Adrenal gland (tissue), 5 donors: Measurements from ENCODE around the gene ZNF540.

Experiments used
- POLR2A ChIP-seq, 2 donors: fragments of 450-650 bp; IDR thresholded peaks; one replicate each; pipeline ENCODE4 v1.6.1; 2017; ENCODE audit warnings: antibody characterized with exemption in 2 of 2, mild to moderate bottlenecking in 2 of 2, moderate library complexity in 1 of 2
- TF ChIP-seq, protein P1 (sequence below), 6 experiments: fragments of 450-650 bp in 4 of 6; fragments of 200-600 bp in 2 of 6; sonication (generic) in 1 of 6; IDR thresholded peaks; 1 replicate in 5 of 6; 2 replicates in 1 of 6; pipeline versions ENCODE4 v1.5.1 to v1.8.0; 2016 to 2021; ENCODE audit warnings: antibody characterized with exemption in 6 of 6, mild to moderate bottlenecking in 2 of 6, moderate library complexity in 1 of 6
- donor health status: DM: no; HTN: no; CAD: no.

DNA sequence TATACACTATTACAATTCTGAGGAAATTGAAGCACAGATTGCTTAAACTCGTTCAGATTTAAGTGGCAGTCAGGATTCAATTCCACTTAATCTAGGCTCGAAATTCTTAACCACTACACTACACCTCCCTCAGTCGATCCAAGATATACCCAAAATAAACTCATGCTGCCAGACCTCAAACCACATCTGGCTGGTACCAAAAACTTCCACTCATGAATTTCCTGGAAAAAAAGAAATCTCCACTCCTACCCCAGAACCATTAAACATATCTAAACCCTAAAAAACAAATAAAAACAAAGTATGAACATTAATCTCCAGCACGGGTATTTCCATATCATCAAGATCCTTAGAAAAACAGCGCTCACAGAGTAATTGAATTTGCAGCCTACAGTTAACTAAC, 59.4 kb downstream of the ZNF540 start:
- no peak for TF ChIP-seq POLR2A (IDR thresholded peaks at IDR 0.05)
- TF ChIP-seq, protein P1, sequence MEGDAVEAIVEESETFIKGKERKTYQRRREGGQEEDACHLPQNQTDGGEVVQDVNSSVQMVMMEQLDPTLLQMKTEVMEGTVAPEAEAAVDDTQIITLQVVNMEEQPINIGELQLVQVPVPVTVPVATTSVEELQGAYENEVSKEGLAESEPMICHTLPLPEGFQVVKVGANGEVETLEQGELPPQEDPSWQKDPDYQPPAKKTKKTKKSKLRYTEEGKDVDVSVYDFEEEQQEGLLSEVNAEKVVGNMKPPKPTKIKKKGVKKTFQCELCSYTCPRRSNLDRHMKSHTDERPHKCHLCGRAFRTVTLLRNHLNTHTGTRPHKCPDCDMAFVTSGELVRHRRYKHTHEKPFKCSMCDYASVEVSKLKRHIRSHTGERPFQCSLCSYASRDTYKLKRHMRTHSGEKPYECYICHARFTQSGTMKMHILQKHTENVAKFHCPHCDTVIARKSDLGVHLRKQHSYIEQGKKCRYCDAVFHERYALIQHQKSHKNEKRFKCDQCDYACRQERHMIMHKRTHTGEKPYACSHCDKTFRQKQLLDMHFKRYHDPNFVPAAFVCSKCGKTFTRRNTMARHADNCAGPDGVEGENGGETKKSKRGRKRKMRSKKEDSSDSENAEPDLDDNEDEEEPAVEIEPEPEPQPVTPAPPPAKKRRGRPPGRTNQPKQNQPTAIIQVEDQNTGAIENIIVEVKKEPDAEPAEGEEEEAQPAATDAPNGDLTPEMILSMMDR (IDR thresholded peaks at IDR 0.05), result no peak
